Lower leg skin (tissue), 3 donors: ENCODE results near the gene GIT1.

Experiments used
- CTCF ChIP-seq, 3 donors: fragments of 450-650 bp; IDR thresholded peaks; one replicate each; pipeline ENCODE4 v1.5.1; 2016; ENCODE audit warnings: antibody characterized with exemption in 3 of 3, mild to moderate bottlenecking in 3 of 3, moderate library complexity in 2 of 3
- POLR2A ChIP-seq, 2 donors: fragments of 450-650 bp; IDR thresholded peaks; one replicate each; pipeline ENCODE4 v1.6.1; 2016 to 2017; ENCODE audit warnings: antibody characterized with exemption in 2 of 2, mild to moderate bottlenecking in 1 of 2, moderate library complexity in 1 of 2

GRCh38 chr17:29633886-29634285 is 44.4 kb upstream of the GIT1 start:
- TF ChIP-seq CTCF (IDR thresholded peaks at IDR 0.05) (no peak), POLR2A (IDR thresholded peaks at IDR 0.05) (no peak)
